SK-N-SH treated with all-trans-retinoic acid at 6 μM for 48 hours (cell line): ENCODE data around the gene NCDN.

Experiments
- ATAC-seq: fragments of 200-7000 bp; cut with Tn5 transposase; 3 replicates; pipeline ENCODE4 v1.9.1; 2020; ENCODE audit warnings: mild to moderate bottlenecking, moderate library complexity
- ARNTL ChIP-seq: fragments of 450-650 bp; formaldehyde crosslinking; IDR thresholded peaks from 2 replicates; pipeline ENCODE4 v1.5.0; 2020; ENCODE audit warnings: low read depth, mild to moderate bottlenecking, moderate library complexity, borderline replicate concordance
- BACH2 ChIP-seq: fragments of 250-450 bp; sonication (Bioruptor Pico); IDR thresholded peaks from 2 replicates; pipeline ENCODE4 v1.9.0; 2021; ENCODE audit warnings: mild to moderate bottlenecking, borderline replicate concordance
- CREB5 ChIP-seq: fragments of 250-450 bp; sonication (Bioruptor Pico); IDR thresholded peaks from 2 replicates; pipeline ENCODE4 v1.5.1; 2020; ENCODE audit warnings: low read depth, mild to moderate bottlenecking, moderate library complexity
- CSDC2 ChIP-seq: fragments of 250-450 bp; sonication (Bioruptor Pico); IDR thresholded peaks from 2 replicates; pipeline ENCODE4 v1.5.0; 2020; ENCODE audit warnings: mild to moderate bottlenecking, moderate library complexity
- ESRRG ChIP-seq: fragments of 250-450 bp; sonication (Bioruptor Pico); IDR thresholded peaks from 2 replicates; pipeline ENCODE4 v1.6.1; 2021; ENCODE audit warnings: mild to moderate bottlenecking
- GLIS3 ChIP-seq: fragments of 250-450 bp; sonication (Bioruptor Pico); IDR thresholded peaks from 2 replicates; pipeline ENCODE4 v1.5.0; 2020; ENCODE audit warnings: mild to moderate bottlenecking, moderate library complexity
- ISL1 ChIP-seq: fragments of 250-450 bp; sonication (Bioruptor Pico); IDR thresholded peaks from 2 replicates; pipeline ENCODE4 v2.1.2; 2022; ENCODE audit warnings: mild to moderate bottlenecking, moderate library complexity
- OSR1 ChIP-seq: fragments of 250-450 bp; sonication (Bioruptor Pico); IDR thresholded peaks from 2 replicates; pipeline ENCODE4 v1.8.0; 2022; ENCODE audit warnings: moderate library complexity, mild to moderate bottlenecking, inconsistent platforms
- PATZ1 ChIP-seq: fragments of 250-450 bp; sonication (Bioruptor Pico); IDR thresholded peaks from 2 replicates; pipeline ENCODE4 v1.8.0; 2020; ENCODE audit warnings: mild to moderate bottlenecking, moderate library complexity, borderline replicate concordance
- POU6F1 ChIP-seq: fragments of 250-450 bp; sonication (Bioruptor Pico); IDR thresholded peaks from 2 replicates; pipeline ENCODE4 v1.8.0; 2021; ENCODE audit warnings: low read depth, mild to moderate bottlenecking, moderate library complexity, borderline replicate concordance
- PPARA ChIP-seq: fragments of 250-450 bp; sonication (Bioruptor Pico); IDR thresholded peaks from 2 replicates; pipeline ENCODE4 v1.5.0; 2020; ENCODE audit warnings: mild to moderate bottlenecking, borderline replicate concordance
- TCF4 ChIP-seq: fragments of 250-450 bp; sonication (Bioruptor Pico); IDR thresholded peaks from 2 replicates; pipeline ENCODE4 v1.8.0; 2021; ENCODE audit warnings: mild to moderate bottlenecking, moderate library complexity, borderline replicate concordance
- TOX ChIP-seq: fragments of 250-450 bp; sonication (Bioruptor Pico); IDR thresholded peaks from 2 replicates; pipeline ENCODE4 v1.8.0; 2021; ENCODE audit warnings: mild to moderate bottlenecking, moderate library complexity, borderline replicate concordance
- TSHZ2 ChIP-seq: fragments of 250-450 bp; sonication (Bioruptor Pico); IDR thresholded peaks from 2 replicates; pipeline ENCODE4 v1.5.0; 2020; ENCODE audit warnings: mild to moderate bottlenecking, moderate library complexity
- ZC3H10 ChIP-seq: fragments of 250-450 bp; sonication (Bioruptor Pico); IDR thresholded peaks from 2 replicates; pipeline ENCODE4 v1.5.1; 2021; ENCODE audit warnings: mild to moderate bottlenecking, moderate library complexity
- ZFP3 ChIP-seq: fragments of 250-450 bp; sonication (Bioruptor Pico); IDR thresholded peaks from 2 replicates; pipeline ENCODE4 v1.5.0; 2020; ENCODE audit warnings: mild to moderate bottlenecking, moderate library complexity
- ZNF565 ChIP-seq: fragments of 450-650 bp; formaldehyde crosslinking; conservative IDR thresholded peaks from 2 replicates; pipeline ENCODE4 v1.5.0; 2020; ENCODE audit warnings: low read depth, mild to moderate bottlenecking, moderate library complexity
- ZNF70 ChIP-seq: fragments of 450-650 bp; formaldehyde crosslinking; IDR thresholded peaks from 2 replicates; pipeline ENCODE4 v1.5.0; 2020; ENCODE audit warnings: mild to moderate bottlenecking, moderate library complexity
- ZNF8 ChIP-seq: fragments of 450-650 bp; formaldehyde crosslinking; IDR thresholded peaks from 2 replicates; pipeline ENCODE4 v1.5.0; 2020; ENCODE audit warnings: mild to moderate bottlenecking, moderate library complexity

The NCDN gene

GRCh38 chr1:35530946-35531345 lies 26.7 kb upstream of the NCDN start:
- TF ChIP-seq ZNF8 (CRISPR knock-in tag) (no peak), CSDC2 (CRISPR knock-in tag) (no peak), ZNF70 (CRISPR knock-in tag) (no peak), ZFP3 (no peak), PPARA (CRISPR knock-in tag) (no peak), ISL1 (CRISPR knock-in tag) (no peak), POU6F1 (CRISPR knock-in tag) (no peak), GLIS3 (CRISPR knock-in tag) (no peak), ZC3H10 (CRISPR knock-in tag) (no peak), CREB5 (no peak), BACH2 (CRISPR knock-in tag) (no peak), OSR1 (no peak), TSHZ2 (CRISPR knock-in tag) (no peak), ARNTL (no peak), ZNF565 (no peak), TOX (CRISPR knock-in tag) (no peak), PATZ1 (CRISPR knock-in tag) (no peak), ESRRG (CRISPR knock-in tag) (no peak), TCF4 (CRISPR knock-in tag) (no peak)
- TF ChIP-seq, all 23 proteins: peak for 0
- no peak for ATAC-seq

GRCh38 chr1:35531368-35531767 lies 26.2 kb upstream of the NCDN start:
- no peak for ATAC-seq
- TF ChIP-seq TSHZ2 (CRISPR knock-in tag): no peak
- no peak for TF ChIP-seq TOX (CRISPR knock-in tag)
- TF ChIP-seq TCF4 (CRISPR knock-in tag): no peak
- TF ChIP-seq CREB5: no peak
- TF ChIP-seq BACH2 (CRISPR knock-in tag): no peak
- no peak for TF ChIP-seq ARNTL
- no peak for TF ChIP-seq ZNF565
- TF ChIP-seq PPARA (CRISPR knock-in tag): no peak
